SK-N-SH treated with all-trans-retinoic acid at 6 μM for 48 hours (cell line): ENCODE data around the gene COL4A4.

Experiments used
- ATAC-seq: fragments of 200-7000 bp; cut with Tn5 transposase; 3 replicates; pipeline ENCODE4 v1.9.1; 2020; ENCODE audit warnings: mild to moderate bottlenecking, moderate library complexity
- BACH2 ChIP-seq: fragments of 250-450 bp; sonication (Bioruptor Pico); IDR thresholded peaks from 2 replicates; pipeline ENCODE4 v1.9.0; 2021; ENCODE audit warnings: mild to moderate bottlenecking, borderline replicate concordance
- CREB5 ChIP-seq: fragments of 250-450 bp; sonication (Bioruptor Pico); IDR thresholded peaks from 2 replicates; pipeline ENCODE4 v1.5.1; 2020; ENCODE audit warnings: low read depth, mild to moderate bottlenecking, moderate library complexity
- CSDC2 ChIP-seq: fragments of 250-450 bp; sonication (Bioruptor Pico); IDR thresholded peaks from 2 replicates; pipeline ENCODE4 v1.5.0; 2020; ENCODE audit warnings: mild to moderate bottlenecking, moderate library complexity
- CSRNP3 ChIP-seq: fragments of 250-450 bp; sonication (Bioruptor Pico); IDR thresholded peaks from 2 replicates; pipeline ENCODE4 v1.5.1; 2021; ENCODE audit warnings: mild to moderate bottlenecking, moderate library complexity
- GLIS3 ChIP-seq: fragments of 250-450 bp; sonication (Bioruptor Pico); IDR thresholded peaks from 2 replicates; pipeline ENCODE4 v1.5.0; 2020; ENCODE audit warnings: mild to moderate bottlenecking, moderate library complexity
- ISL1 ChIP-seq: fragments of 250-450 bp; sonication (Bioruptor Pico); IDR thresholded peaks from 2 replicates; pipeline ENCODE4 v2.1.2; 2022; ENCODE audit warnings: mild to moderate bottlenecking, moderate library complexity
- OSR1 ChIP-seq: fragments of 250-450 bp; sonication (Bioruptor Pico); IDR thresholded peaks from 2 replicates; pipeline ENCODE4 v1.8.0; 2022; ENCODE audit warnings: moderate library complexity, mild to moderate bottlenecking, inconsistent platforms
- PATZ1 ChIP-seq: fragments of 250-450 bp; sonication (Bioruptor Pico); IDR thresholded peaks from 2 replicates; pipeline ENCODE4 v1.8.0; 2020; ENCODE audit warnings: mild to moderate bottlenecking, moderate library complexity, borderline replicate concordance
- RARB ChIP-seq: fragments of 250-450 bp; sonication (Bioruptor Pico); IDR thresholded peaks from 2 replicates; pipeline ENCODE4 v1.8.0; 2021; ENCODE audit warnings: mild to moderate bottlenecking, moderate library complexity
- SNAI2 ChIP-seq: fragments of 250-450 bp; sonication (Bioruptor Pico); IDR thresholded peaks from 2 replicates; pipeline ENCODE4 v1.5.0; 2020; ENCODE audit warnings: mild to moderate bottlenecking, moderate library complexity
- TCF4 ChIP-seq: fragments of 250-450 bp; sonication (Bioruptor Pico); IDR thresholded peaks from 2 replicates; pipeline ENCODE4 v1.8.0; 2021; ENCODE audit warnings: mild to moderate bottlenecking, moderate library complexity, borderline replicate concordance
- TOX ChIP-seq: fragments of 250-450 bp; sonication (Bioruptor Pico); IDR thresholded peaks from 2 replicates; pipeline ENCODE4 v1.8.0; 2021; ENCODE audit warnings: mild to moderate bottlenecking, moderate library complexity, borderline replicate concordance
- ZC3H10 ChIP-seq: fragments of 250-450 bp; sonication (Bioruptor Pico); IDR thresholded peaks from 2 replicates; pipeline ENCODE4 v1.5.1; 2021; ENCODE audit warnings: mild to moderate bottlenecking, moderate library complexity
- ZFP3 ChIP-seq: fragments of 250-450 bp; sonication (Bioruptor Pico); IDR thresholded peaks from 2 replicates; pipeline ENCODE4 v1.5.0; 2020; ENCODE audit warnings: mild to moderate bottlenecking, moderate library complexity
- ZFP30 ChIP-seq: fragments of 450-650 bp; formaldehyde crosslinking; IDR thresholded peaks from 2 replicates; pipeline ENCODE4 v1.5.0; 2022; ENCODE audit warnings: mild to moderate bottlenecking, moderate library complexity
- ZNF565 ChIP-seq: fragments of 450-650 bp; formaldehyde crosslinking; conservative IDR thresholded peaks from 2 replicates; pipeline ENCODE4 v1.5.0; 2020; ENCODE audit warnings: low read depth, mild to moderate bottlenecking, moderate library complexity
- ZNF70 ChIP-seq: fragments of 450-650 bp; formaldehyde crosslinking; IDR thresholded peaks from 2 replicates; pipeline ENCODE4 v1.5.0; 2020; ENCODE audit warnings: mild to moderate bottlenecking, moderate library complexity
- ZNF8 ChIP-seq: fragments of 450-650 bp; formaldehyde crosslinking; IDR thresholded peaks from 2 replicates; pipeline ENCODE4 v1.5.0; 2020; ENCODE audit warnings: mild to moderate bottlenecking, moderate library complexity
- TF ChIP-seq, protein P1 (sequence below): fragments of 250-450 bp; sonication (Bioruptor Pico); IDR thresholded peaks from 2 replicates; pipeline ENCODE4 v1.8.0; 2021; ENCODE audit warnings: low read depth, mild to moderate bottlenecking, moderate library complexity, borderline replicate concordance

COL4A4 gene

GRCh38 chr2:227191367-227191766 is 27.4 kb upstream of the COL4A4 start (continued):
- TF ChIP-seq PATZ1, result no peak
- no peak for TF ChIP-seq ZFP3
- no peak for TF ChIP-seq GLIS3 (CRISPR knock-in tag)
- TF ChIP-seq ISL1 (CRISPR knock-in tag), result no peak

DNA sequence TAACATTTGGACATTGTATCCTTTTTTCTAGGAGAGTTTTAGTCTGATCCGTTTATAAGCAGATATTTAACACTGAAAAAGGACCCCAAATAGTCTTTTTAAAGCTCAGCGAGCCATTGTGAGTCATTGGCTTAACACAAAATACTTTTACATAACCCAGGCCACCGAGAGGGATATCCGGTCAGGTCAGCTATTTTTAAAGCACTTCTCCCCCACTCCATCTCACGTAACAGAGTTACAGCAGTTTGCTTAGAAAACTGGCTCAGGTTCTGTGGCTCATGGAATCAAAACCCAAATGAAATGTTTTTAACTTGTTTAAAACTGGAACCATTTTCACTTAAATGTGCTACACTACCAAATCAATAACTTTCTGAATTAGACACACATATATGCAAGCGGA is 24.3 kb upstream of the COL4A4 start:
- ATAC-seq, result peak; percentile 93

GRCh38 chr2:227186751-227187150 is 22.7 kb upstream of the COL4A4 start:
- no peak for ATAC-seq
- TF ChIP-seq ZNF70 (CRISPR knock-in tag) (no peak), CREB5 (CRISPR knock-in tag) (no peak), SNAI2 (CRISPR knock-in tag) (no peak), CSDC2 (CRISPR knock-in tag) (no peak), ZNF8 (CRISPR knock-in tag) (no peak), TOX (CRISPR knock-in tag) (no peak), BACH2 (CRISPR knock-in tag) (no peak), ZNF565 (no peak), OSR1 (CRISPR knock-in tag) (no peak), ISL1 (CRISPR knock-in tag) (no peak), ZFP3 (no peak), PATZ1 (no peak), ZC3H10 (CRISPR knock-in tag) (no peak), ZFP30 (CRISPR knock-in tag) (no peak), TCF4 (no peak), GLIS3 (CRISPR knock-in tag) (no peak)

More for the DNA sequence above, 24.3 kb upstream of the COL4A4 start:
- no peak for TF ChIP-seq TCF4
- TF ChIP-seq RARB (CRISPR knock-in tag), result no peak
- no peak for TF ChIP-seq ZNF8 (CRISPR knock-in tag)
- TF ChIP-seq CREB5 (CRISPR knock-in tag), result no peak
- TF ChIP-seq ZFP3, result no peak
- no peak for TF ChIP-seq GLIS3 (CRISPR knock-in tag)
- TF ChIP-seq ISL1 (CRISPR knock-in tag), result no peak
- no peak for TF ChIP-seq PATZ1
- TF ChIP-seq, protein P1, sequence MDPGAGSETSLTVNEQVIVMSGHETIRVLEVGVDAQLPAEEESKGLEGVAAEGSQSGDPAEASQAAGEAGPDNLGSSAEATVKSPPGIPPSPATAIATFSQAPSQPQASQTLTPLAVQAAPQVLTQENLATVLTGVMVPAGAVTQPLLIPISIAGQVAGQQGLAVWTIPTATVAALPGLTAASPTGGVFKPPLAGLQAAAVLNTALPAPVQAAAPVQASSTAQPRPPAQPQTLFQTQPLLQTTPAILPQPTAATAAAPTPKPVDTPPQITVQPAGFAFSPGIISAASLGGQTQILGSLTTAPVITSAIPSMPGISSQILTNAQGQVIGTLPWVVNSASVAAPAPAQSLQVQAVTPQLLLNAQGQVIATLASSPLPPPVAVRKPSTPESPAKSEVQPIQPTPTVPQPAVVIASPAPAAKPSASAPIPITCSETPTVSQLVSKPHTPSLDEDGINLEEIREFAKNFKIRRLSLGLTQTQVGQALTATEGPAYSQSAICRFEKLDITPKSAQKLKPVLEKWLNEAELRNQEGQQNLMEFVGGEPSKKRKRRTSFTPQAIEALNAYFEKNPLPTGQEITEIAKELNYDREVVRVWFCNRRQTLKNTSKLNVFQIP, result no peak
- TF ChIP-seq ZFP30 (CRISPR knock-in tag), result no peak
- TF ChIP-seq ZNF70 (CRISPR knock-in tag), result no peak
- no peak for TF ChIP-seq TOX (CRISPR knock-in tag)
- TF ChIP-seq CSRNP3 (CRISPR knock-in tag), result no peak
- no peak for TF ChIP-seq CSDC2 (CRISPR knock-in tag)
- TF ChIP-seq, all 23 proteins: peak for 0
